GM12878 (cell line): ENCODE results near the gene SPAG6.

Experiments used
- EZH2 ChIP-seq: IDR thresholded peaks from 2 replicates; pipeline ENCODE4 v1.6.1; 2012; ENCODE audit warnings: low read depth, mild to moderate bottlenecking, control low read depth, inconsistent platforms, low read length, borderline replicate concordance; ENCODE audit not compliant: control insufficient read depth
- KDM1A ChIP-seq: fragments of 200-600 bp; sonication (generic); IDR thresholded peaks from 2 replicates; pipeline ENCODE4 v1.6.1; 2016; ENCODE audit warnings: borderline replicate concordance
- SMAD1 ChIP-seq: fragments of 450-650 bp; IDR thresholded peaks from 2 replicates; pipeline ENCODE4 v1.6.1; 2018; ENCODE audit warnings: mild to moderate bottlenecking, low read depth; ENCODE audit not compliant: partially characterized antibody
- TF ChIP-seq, protein P1 (sequence below): IDR thresholded peaks from 2 replicates; pipeline ENCODE4 v1.6.1; 2012; ENCODE audit warnings: low read length, inconsistent platforms
- TF ChIP-seq, protein P2 (sequence below), 3 experiments: IDR thresholded peaks in 2 of 3; conservative IDR thresholded peaks in 1 of 3; 2 replicates each; pipeline ENCODE4 v1.5.1; 2011; ENCODE audit warnings: low read depth in 3 of 3, low read length in 3 of 3, mild to moderate bottlenecking in 3 of 3, control low read depth in 2 of 3, moderate library complexity in 2 of 3, inconsistent platforms in 1 of 3, mixed read lengths in 1 of 3; ENCODE audit not compliant: control insufficient read depth in 2 of 3, insufficient read depth in 1 of 3; ENCODE audit errors: extremely low read depth in 1 of 3

DNA sequence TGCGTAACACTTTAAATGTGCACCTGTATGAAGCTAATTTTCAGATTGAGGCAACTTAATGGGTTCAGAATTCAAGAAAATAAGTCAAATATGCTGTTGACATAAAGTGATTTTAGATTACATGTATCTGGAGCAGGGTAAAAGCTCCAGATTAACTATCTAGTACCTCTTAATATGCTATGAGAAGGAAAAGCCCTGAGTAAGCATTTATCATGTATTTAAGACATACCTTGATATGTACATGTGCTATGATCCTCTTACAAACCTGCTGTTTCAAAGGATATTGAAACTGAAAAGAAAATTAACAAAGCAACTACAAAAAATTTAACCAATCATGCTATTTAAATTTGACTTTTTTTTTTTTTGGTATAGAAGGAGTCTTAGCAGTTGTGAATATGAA, 4.5 kb downstream of the SPAG6 start:
- TF ChIP-seq, protein P1, sequence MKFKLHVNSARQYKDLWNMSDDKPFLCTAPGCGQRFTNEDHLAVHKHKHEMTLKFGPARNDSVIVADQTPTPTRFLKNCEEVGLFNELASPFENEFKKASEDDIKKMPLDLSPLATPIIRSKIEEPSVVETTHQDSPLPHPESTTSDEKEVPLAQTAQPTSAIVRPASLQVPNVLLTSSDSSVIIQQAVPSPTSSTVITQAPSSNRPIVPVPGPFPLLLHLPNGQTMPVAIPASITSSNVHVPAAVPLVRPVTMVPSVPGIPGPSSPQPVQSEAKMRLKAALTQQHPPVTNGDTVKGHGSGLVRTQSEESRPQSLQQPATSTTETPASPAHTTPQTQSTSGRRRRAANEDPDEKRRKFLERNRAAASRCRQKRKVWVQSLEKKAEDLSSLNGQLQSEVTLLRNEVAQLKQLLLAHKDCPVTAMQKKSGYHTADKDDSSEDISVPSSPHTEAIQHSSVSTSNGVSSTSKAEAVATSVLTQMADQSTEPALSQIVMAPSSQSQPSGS: no peak
- no peak for TF ChIP-seq SMAD1
- no peak for TF ChIP-seq KDM1A
- no peak for TF ChIP-seq EZH2
- TF ChIP-seq, protein P2, sequence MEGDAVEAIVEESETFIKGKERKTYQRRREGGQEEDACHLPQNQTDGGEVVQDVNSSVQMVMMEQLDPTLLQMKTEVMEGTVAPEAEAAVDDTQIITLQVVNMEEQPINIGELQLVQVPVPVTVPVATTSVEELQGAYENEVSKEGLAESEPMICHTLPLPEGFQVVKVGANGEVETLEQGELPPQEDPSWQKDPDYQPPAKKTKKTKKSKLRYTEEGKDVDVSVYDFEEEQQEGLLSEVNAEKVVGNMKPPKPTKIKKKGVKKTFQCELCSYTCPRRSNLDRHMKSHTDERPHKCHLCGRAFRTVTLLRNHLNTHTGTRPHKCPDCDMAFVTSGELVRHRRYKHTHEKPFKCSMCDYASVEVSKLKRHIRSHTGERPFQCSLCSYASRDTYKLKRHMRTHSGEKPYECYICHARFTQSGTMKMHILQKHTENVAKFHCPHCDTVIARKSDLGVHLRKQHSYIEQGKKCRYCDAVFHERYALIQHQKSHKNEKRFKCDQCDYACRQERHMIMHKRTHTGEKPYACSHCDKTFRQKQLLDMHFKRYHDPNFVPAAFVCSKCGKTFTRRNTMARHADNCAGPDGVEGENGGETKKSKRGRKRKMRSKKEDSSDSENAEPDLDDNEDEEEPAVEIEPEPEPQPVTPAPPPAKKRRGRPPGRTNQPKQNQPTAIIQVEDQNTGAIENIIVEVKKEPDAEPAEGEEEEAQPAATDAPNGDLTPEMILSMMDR (IDR thresholded peaks at IDR 0.05 in 2 of 3, conservative IDR thresholded peaks at IDR 0.05 in 1 of 3; ENCODE audit: control insufficient read depth in 2 of 3, extremely low read depth in 1 of 3, insufficient read depth in 1 of 3, low read depth in 3 of 3, low read length in 3 of 3): no peak
